Posterior cingulate gyrus (tissue), 11 donors: ENCODE measurements around the gene MT1G.

ENCODE experiments used
- DNase-seq, 10 donors: peaks; one replicate each; pipeline versions ENCODE4 v3.0.0 to v3.0.0-alpha.2; 2020 to 2021; ENCODE audit warnings: mixed read lengths in 3 of 10
- intact Hi-C: fragments of 100-400 bp; cut with DNase I; formaldehyde crosslinking; loops from one replicate; pipeline ENCODE4 v1.15.1; 2023

The MT1G gene

GRCh38 chr16:56640076-56640475 lies 27.8 kb downstream of the MT1G start:
- DNase-seq: no peak
- intact Hi-C loops: no loop called here

GRCh38 chr16:56639045-56639444 lies 28.8 kb downstream of the MT1G start:
- intact Hi-C loops: no loop called here
- no peak for DNase-seq

DNA sequence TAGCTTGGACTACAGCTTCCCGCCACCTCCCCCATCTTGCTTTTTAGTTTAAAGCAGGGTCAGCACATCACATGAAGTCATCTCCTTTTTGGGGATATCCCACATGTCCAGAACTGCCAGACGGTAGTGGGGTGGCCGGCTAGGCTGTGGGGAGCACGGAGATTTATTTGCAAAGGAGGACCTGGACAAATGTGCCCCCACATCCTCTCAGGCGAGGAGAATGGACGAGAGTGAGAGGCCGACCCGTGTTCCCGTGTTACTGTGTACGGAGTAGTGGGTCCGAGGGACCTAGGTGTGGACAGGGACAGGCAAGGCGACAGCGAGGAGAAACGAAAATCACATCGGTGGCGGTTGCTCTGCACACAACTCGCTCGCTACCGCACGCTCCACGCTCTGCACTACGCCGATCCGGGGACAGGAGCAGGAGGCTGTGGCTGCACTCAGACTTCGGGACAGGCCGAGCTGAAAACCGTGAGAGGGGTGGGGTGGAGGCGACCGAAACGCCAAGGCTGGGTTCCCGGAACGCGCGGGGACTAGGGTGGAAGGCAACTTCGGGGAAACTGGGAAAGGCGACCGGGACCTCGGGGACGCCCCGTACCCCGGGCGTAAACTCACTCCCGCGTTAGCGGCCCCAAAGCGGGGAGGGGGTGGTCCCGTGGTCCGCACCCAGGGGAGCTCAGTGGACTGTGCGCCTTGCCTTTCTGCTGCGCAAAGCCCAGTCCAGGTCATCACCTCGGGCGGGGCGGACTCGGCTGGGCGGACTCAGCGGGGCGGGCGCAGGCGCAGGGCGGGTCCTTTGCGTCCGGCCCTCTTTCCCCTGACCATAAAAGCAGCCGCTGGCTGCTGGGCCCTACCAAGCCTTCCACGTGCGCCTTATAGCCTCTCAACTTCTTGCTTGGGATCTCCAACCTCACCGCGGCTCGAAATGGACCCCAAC lies 29.8 kb downstream of the MT1G start, which contains the start of gene MT1A:
Gene MT1A (plus strand): TSS at position 853 of the 937 bp plus-strand sequence. CDS start 73 bp downstream, at position 926.
- intact Hi-C loops: no loop called here
- DNase-seq: peak in 2 of 10 donors; percentile 31 to 89

GRCh38 chr16:56636616-56637413 lies 31.1 kb downstream of the MT1G start:
- intact Hi-C loops: no loop called here
- no peak for DNase-seq

DNA sequence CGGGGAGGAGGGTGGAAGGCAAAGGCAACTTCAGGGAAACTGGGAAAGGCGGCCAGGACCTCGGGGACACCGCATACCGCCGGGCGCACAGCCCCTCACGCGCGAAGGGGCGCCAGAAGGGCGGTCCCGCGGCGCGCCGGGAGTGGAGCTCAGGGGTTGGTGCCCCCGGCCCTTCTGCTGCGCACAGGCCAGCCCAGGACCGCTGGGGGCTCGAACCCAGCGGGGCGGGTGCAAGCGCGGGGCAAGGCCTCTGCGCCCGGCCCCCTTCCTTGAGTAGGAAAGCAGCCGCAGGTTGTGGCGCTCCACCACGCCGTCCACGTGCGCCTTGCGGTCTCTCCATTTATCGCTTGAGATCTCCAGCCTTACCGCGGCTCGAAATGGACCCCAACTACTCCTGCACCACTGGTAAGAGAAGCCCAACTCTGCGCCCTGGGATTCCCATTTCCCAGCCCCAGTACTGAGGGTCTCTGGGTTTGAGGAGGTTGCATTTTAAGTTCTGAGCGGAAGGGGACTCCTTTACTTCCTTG lies 32.4 kb downstream of the MT1G start:
- intact Hi-C loops: no loop called here

DNA sequence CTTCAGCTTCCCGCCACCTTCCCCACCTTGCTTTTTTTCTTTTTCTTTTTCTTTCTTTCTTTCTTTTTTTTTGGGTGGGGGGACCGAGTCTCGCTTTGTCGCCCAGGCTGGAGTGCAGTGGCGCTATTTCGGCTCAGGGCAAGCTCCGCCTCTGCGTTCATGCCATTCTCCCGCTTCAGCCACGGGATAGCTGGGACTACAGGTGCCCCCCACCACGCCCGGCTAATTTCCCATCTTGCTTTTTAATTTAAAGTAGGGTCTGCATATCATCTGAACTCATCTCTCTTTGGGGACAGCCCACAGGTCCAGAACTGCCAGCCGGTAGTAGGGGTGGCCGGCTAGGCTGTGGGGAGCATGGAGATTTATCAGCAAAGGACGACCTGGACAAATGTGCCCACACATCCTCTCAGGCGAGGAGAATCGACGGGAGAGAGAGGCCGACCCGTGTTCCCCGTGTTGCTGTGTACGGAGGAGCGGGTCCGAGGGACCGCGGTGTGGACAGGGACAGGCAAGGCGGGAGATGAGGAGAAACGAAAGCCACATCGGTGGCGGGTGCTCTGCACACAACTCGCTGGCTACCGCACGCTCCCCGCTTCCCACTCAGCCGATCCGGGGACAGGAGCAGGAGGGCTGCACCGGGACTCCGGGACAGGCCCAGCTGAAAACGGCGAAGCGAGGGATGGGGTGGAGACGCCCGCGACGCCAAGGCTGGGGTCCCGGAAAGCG lies 33.0 kb downstream of the MT1G start:
- intact Hi-C loops: no loop called here
- no peak for DNase-seq

More for the DNA sequence above, 32.4 kb downstream of the MT1G start:
- DNase-seq: no peak

DNA sequence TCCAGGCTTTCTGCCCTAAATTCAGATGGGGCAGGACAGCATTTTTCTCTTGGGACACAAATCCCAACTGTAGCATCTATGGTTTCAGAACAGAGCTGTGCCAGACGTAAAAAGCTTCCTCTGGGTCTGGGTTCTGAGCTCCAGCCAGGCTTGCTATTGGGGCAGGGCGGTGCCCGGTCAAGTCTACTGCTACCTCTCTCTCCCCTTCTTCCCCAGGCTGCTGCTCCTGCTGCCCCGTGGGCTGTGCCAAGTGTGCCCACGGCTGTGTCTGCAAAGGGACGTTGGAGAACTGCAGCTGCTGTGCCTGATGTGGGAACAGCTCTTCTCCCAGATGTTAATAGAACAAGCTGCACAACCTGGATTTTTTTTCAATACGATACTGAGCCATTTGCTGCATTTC lies 34.3 kb downstream of the MT1G start:
- intact Hi-C loops: no loop called here
- no peak for DNase-seq

GRCh38 chr16:56632848-56633365 lies 35.0 kb downstream of the MT1G start:
- DNase-seq: no peak
- intact Hi-C loops: no loop called here

DNA sequence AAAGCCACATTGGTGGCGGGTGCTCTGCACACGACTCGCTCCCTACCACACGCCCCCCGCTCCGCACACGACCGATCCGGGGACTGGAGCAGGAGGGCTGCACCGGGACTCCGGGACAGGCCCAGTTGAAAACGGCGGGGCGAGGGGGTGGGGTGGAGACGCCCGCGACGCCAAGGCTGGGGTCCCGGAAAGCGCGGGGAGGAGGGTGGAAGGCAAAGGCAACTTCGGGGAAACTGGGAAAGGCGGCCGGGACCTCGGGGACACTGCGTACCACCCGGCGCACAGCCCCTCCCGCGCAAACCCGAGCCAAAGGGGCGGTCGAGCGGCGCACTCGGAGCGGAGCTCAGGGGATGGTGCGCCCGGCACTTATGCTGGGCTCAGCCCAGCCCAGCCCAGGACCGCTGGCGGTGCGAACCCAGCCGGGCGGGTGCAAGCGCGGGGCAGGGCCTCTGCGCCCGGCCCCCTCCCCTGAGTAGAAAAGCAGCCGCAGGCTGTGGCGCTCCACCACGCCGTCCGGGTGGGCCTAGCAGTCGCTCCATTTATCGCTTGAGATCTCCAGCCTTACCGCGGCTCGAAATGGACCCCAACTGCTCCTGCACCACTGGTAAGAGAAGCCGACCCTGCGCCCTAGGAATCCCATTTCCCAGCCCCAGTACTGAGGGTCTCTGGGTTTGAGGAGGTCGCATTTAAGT lies 35.6 kb downstream of the MT1G start, which contains the start of gene MT1M:
Gene MT1M (plus strand): TSS at position 504 of the 692 bp plus-strand sequence. CDS start 73 bp downstream, at position 577.
- intact Hi-C loops: no loop called here
- peak in 7 of 10 donors; percentile 34 to 91 (median 63) for DNase-seq

- no peak for DNase-seq
- intact Hi-C loops: no loop called here
These were observed 36.1 kb downstream of the MT1G start for GRCh38 chr16:56631832-56632155.

- intact Hi-C loops: no loop called here
- no peak for DNase-seq
These were observed 36.7 kb downstream of the MT1G start for GRCh38 chr16:56631197-56631596.

DNA sequence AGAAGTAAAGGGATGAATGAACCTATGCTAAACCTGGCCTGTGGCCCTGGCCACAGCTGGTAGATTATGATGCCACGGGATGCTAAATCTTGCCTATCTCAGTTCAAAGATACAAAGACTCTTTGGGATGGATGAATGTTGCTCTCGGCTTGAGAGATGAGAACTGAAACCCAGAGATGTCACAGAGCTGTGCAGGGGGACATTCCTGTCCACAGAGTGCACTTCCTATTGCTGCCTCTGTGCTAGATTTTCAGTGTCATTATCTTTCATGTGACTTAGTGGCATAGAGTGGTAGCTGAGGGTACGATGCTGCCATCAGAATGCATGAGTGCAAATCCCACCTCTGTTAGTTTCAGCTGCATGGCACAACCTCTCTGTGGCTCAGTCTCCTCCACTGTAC lies 37.7 kb downstream of the MT1G start:
- DNase-seq: no peak
- intact Hi-C loops: no loop called here

DNA sequence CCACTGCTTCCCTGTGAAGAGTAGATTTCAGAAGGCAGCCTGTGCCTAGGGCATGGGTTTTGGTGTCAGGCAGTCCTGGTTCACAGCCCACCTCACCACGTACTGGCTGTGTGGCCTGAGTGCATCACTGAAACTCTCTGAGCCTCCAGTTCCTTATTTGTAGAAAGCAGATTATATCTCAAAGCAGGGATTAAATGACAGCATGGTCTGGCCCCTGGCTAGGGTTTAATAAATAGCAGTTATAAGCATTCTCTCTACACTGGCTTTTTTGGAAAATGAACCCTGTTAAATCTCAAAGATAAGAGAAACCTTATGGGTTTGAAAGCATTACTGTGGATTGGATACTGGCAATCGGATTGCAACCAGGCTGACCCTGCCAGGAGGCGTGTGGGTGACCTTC lies 38.3 kb downstream of the MT1G start:
- no peak for DNase-seq
- intact Hi-C loops: no loop called here

- intact Hi-C loops: no loop called here
- DNase-seq: no peak
These were observed 39.1 kb downstream of the MT1G start for GRCh38 chr16:56628486-56629350.

GRCh38 chr16:56626685-56627084 lies 41.2 kb downstream of the MT1G start:
- no peak for DNase-seq
- intact Hi-C loops: no loop called here

DNA sequence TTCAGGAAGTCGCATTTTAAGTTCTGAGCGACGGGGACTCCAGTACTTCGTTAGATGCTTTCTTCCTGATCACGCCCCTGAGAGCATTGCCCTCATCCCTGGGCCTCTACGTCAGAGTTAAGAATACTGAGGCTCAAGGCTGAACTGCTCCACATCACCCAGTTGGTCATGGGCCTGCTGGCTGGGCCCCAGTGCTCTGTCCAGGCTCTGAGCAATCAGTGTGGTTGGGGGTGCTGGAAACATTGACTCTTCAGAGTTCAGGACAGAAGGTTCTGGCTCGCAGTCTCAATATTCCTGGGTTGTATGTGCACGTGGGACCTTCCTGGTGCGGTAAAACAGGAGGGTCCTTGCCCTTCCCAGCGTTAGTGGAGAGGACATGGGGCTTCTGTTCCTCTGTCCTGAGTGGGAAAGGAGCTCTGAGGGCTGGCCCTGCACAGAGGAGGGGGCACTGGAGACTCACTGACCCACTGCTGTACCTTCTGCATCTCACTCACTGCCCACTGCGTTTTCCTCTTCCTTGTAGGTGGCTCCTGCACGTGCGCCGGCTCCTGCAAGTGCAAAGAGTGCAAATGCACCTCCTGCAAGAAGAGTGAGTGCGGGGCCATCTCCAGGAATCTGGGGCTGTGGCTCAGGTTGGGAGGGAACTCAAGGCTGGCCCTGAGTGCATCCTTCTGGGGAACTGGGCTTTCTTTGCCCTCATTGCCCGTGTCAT lies 41.8 kb downstream of the MT1G start:
- intact Hi-C loops: no loop called here
- DNase-seq: no peak

DNA sequence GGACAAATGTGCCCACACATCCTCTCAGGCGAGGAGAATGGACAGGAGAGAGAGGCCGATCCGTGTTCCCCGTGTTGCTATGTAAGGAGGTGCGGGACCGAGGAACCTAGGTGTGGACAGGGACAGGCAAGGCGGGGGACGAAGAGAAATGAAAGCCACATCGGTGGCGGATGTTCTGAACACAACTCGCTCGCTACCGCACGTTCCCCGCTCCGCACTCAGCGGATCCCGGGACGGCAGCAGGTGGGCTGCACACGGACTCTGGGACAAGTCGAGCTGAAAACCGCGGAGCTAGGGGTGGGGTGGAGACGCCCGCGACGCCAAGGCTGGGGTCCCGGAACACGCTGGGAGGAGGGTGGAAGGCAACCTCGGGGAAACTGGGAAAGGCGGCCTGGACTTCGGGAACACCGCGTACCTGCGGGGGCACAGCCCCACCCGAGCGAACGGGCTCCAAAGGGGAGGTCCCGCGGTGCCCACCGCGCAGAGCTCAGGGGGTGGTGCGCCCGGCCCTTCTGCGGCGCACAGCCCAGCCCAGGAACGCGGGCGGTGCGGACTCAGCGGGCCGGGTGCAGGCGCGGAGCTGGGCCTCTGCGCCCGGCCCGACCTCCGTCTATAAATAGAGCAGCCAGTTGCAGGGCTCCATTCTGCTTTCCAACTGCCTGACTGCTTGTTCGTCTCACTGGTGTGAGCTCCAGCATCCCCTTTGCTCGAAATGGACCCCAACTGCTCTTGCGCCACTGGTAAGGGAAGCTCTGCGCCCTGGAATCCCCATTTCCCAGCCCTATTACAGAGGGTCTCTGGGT lies 42.5 kb downstream of the MT1G start, which contains the start of gene MT1E:
Gene MT1E (plus strand): TSS at position 642 of the 803 bp plus-strand sequence. CDS start 71 bp downstream, at position 713.
- DNase-seq: peak in 6 of 10 donors; percentile 35 to 91 (median 54)
- intact Hi-C loops: no loop called here
